Immature natural killer cell (primary cell): ENCODE data around the gene HTR3E. TPM values are rescaled to one million over a fixed set of nuclear protein-coding genes. Genes with fewer than 3 reads are reported as not detected.
A peak's percentile ranks its signal among the peaks of the same experiment; 100 is the strongest.

Experiments used
- DNase-seq, 3 donors: peaks; one replicate each; pipeline ENCODE4 v3.0.0; 2022; ENCODE audit warnings: mixed read lengths in 1 of 3
- H3K27ac Mint-ChIP-seq, 6 donors: one replicate each; pipeline ENCODE4 v1.8.0; 2020; ENCODE audit warnings: mixed read lengths in 6 of 6, mild to moderate bottlenecking in 5 of 6, inconsistent platforms in 4 of 6, moderate library complexity in 3 of 6
- H3K27me3 Mint-ChIP-seq, 3 donors: one replicate each; pipeline ENCODE4 v1.8.0; 2020 to 2021; ENCODE audit warnings: low read depth in 3 of 3, mild to moderate bottlenecking in 3 of 3, mixed read lengths in 3 of 3, moderate library complexity in 3 of 3, inconsistent platforms in 1 of 3
- H3K36me3 Mint-ChIP-seq, 3 donors: one replicate each; pipeline ENCODE4 v1.8.0; 2020; ENCODE audit warnings: mixed read lengths in 3 of 3, inconsistent platforms in 2 of 3, mild to moderate bottlenecking in 2 of 3
- H3K4me1 Mint-ChIP-seq, 2 donors: one replicate each; pipeline ENCODE4 v1.8.0; 2020; ENCODE audit warnings: inconsistent platforms in 2 of 2, mild to moderate bottlenecking in 2 of 2, mixed read lengths in 2 of 2, moderate library complexity in 1 of 2
- H3K4me3 Mint-ChIP-seq, 5 donors: one replicate each; pipeline ENCODE4 v1.8.0; 2020; ENCODE audit warnings: mild to moderate bottlenecking in 5 of 5, mixed read lengths in 5 of 5, inconsistent platforms in 3 of 5, moderate library complexity in 3 of 5
- H3K9me3 Mint-ChIP-seq, 6 donors: one replicate each; pipeline ENCODE4 v1.8.0; 2020; ENCODE audit warnings: mild to moderate bottlenecking in 6 of 6, mixed read lengths in 6 of 6, inconsistent platforms in 4 of 6, moderate library complexity in 3 of 6
- polyA plus RNA-seq, 3 donors: library from polyadenylated mRNA; unstranded; fragments of 300-500 nt; fragmentation: Illumina TruSeq; gene quantifications; one replicate each; pipeline ENCODE4 v1.2.3, GENCODE V29; 2021

The HTR3E gene
- polyA plus RNA-seq, 3 donors from 2014 or later, result not detected

DNA sequence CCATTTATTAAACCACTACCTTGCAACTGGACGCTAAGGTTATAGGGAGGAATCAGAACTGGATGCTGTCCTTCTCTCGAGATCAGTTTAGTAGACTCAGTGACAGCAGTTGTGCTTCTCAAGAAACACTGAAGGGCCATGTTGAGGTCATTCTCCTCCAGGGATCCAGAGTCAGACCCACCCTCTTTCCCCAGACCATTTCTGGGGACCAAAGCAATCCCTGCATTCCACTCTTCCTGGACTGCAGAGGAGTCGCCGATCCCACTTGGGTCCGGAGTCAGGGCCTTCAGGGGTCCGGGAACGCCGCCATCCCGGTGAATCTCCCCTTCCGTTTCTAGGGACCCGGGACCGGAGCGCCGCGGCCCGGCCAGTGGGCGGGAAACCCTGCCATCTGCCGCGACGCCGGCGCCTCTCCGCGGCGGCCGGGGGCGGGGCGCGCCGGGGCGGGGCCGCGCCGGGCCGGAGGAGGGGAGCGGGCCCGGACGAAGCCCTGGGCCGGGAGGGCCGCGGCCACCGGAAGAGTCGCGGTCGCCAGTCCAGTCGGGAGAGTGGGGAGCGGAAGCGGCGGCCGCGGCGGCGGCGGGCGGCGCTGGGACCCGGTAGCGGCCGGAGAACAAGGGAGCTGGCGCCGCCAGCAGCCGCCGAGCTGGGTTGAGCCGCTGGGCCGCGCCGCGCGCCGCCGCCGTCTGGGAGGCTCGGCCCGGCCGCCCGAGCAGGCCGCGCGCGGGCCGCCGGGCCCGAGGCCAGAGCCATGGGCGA lies 58.2 kb downstream of the HTR3E start, which contains the start of gene DVL3:
DVL3 (plus strand) TSS at position 493 of the 759 bp plus-strand sequence; CDS start at position 752, 259 bp downstream.
- Mint-ChIP-seq H3K36me3 (no peaks in the 10 kb centered on the region), H3K27ac (peak within 1 kb of the TSS; percentile 66 to 94 (median 90)), H3K4me1 (peaks cover 31 to 32% of the 10 kb centered on the region in 2 donors), H3K9me3 (no peaks in the 10 kb centered on the region), H3K4me3 (peak within 1 kb of the TSS; percentile 94 to 96 (median 95)), H3K27me3 (peaks cover 6 to 12% (median 8%) of the 10 kb centered on the region in 3 donors)
- DNase-seq, result peak; percentile 67 to 69 (median 69)

GRCh38 chr3:184155644-184156521 lies 59.0 kb downstream of the HTR3E start:
- H3K9me3 Mint-ChIP-seq, result no peaks in the 10 kb centered on the region
- peaks cover 35 to 38% of the 10 kb centered on the region in 2 donors for H3K4me1 Mint-ChIP-seq
- peak; percentile 44 to 47 (median 46) for DNase-seq
- H3K36me3 Mint-ChIP-seq, result no peaks in the 10 kb centered on the region
- peak overlapping the region; percentile 65 to 94 (median 90) for H3K27ac Mint-ChIP-seq
- H3K27me3 Mint-ChIP-seq, result peaks cover 6 to 12% (median 8%) of the 10 kb centered on the region in 3 donors
- peak overlapping the region; percentile 94 to 96 (median 95) for H3K4me3 Mint-ChIP-seq

- peaks cover 0 to 2% (median 0%) of the 10 kb centered on the region in 3 donors for H3K36me3 Mint-ChIP-seq
- DNase-seq, result no peak
- peaks cover 38 to 43% of the 10 kb centered on the region in 2 donors for H3K4me1 Mint-ChIP-seq
- peak overlapping the region; percentile 65 to 94 (median 90) for H3K27ac Mint-ChIP-seq
- H3K27me3 Mint-ChIP-seq, result peaks cover 6 to 11% (median 8%) of the 10 kb centered on the region in 3 donors
- peak overlapping the region; percentile 94 to 96 (median 95) for H3K4me3 Mint-ChIP-seq
- H3K9me3 Mint-ChIP-seq, result no peaks in the 10 kb centered on the region
These were observed 59.7 kb downstream of the HTR3E start for GRCh38 chr3:184156522-184156955.

Other genes starting within 250 kb of the HTR3E start
- 100 to 1,000 TPM in 2 of 3 donors, 10 to 100 TPM in 1; 82.7 to 180 (median 120) TPM for gene PARL, start 212.2 kb upstream of the HTR3E start, polyA plus RNA-seq
- 10 to 100 TPM; 11.3 to 12.7 (median 11.5) TPM for gene ABCC5, start 79.2 kb upstream of the HTR3E start, polyA plus RNA-seq
- not detected for gene HTR3D, start 65.3 kb upstream of the HTR3E start, polyA plus RNA-seq
- not detected for gene HTR3C, start 44.0 kb upstream of the HTR3E start, polyA plus RNA-seq
- 10 to 100 TPM; 34.6 to 51.5 (median 50.2) TPM for gene EIF2B5, start 38.3 kb downstream of the HTR3E start, polyA plus RNA-seq
- gene DVL3, start 58.3 kb downstream of the HTR3E start, polyA plus RNA-seq, result 10 to 100 TPM; 12.7 to 13.4 (median 13.2) TPM
- gene AP2M1, start 77.8 kb downstream of the HTR3E start, polyA plus RNA-seq, result 100 to 1,000 TPM; 270 to 364 (median 329) TPM
- gene ABCF3, start 89.1 kb downstream of the HTR3E start, polyA plus RNA-seq, result 10 to 100 TPM; 19.1 to 47.1 (median 28.9) TPM
- gene VWA5B2, start 132.5 kb downstream of the HTR3E start, polyA plus RNA-seq, result not detected
- gene ALG3, start 151.9 kb downstream of the HTR3E start, polyA plus RNA-seq, result 10 to 100 TPM; 35.7 to 62.5 (median 46.8) TPM
- 1 to 10 TPM; 1.7 to 5.4 (median 3.3) TPM for gene EEF1AKMT4, start 152.6 kb downstream of the HTR3E start, polyA plus RNA-seq
- not detected for gene CAMK2N2, start 164.5 kb downstream of the HTR3E start, polyA plus RNA-seq
- not detected for gene ECE2, start 179.0 kb downstream of the HTR3E start, polyA plus RNA-seq
- gene PSMD2, start 202.2 kb downstream of the HTR3E start, polyA plus RNA-seq, result 100 to 1,000 TPM; 169 to 295 (median 250) TPM
- gene EIF4G1, start 217.5 kb downstream of the HTR3E start, polyA plus RNA-seq, result 10 to 100 TPM in 2 of 3 donors, 1 to 10 TPM in 1; 6.4 to 55.9 (median 13.4) TPM
- gene FAM131A, start 240.5 kb downstream of the HTR3E start, polyA plus RNA-seq, result 1 to 10 TPM; 2.4 to 3.0 (median 2.8) TPM